ENCODE data around the gene LCE1D.

- TF ChIP-seq, protein P1, sequence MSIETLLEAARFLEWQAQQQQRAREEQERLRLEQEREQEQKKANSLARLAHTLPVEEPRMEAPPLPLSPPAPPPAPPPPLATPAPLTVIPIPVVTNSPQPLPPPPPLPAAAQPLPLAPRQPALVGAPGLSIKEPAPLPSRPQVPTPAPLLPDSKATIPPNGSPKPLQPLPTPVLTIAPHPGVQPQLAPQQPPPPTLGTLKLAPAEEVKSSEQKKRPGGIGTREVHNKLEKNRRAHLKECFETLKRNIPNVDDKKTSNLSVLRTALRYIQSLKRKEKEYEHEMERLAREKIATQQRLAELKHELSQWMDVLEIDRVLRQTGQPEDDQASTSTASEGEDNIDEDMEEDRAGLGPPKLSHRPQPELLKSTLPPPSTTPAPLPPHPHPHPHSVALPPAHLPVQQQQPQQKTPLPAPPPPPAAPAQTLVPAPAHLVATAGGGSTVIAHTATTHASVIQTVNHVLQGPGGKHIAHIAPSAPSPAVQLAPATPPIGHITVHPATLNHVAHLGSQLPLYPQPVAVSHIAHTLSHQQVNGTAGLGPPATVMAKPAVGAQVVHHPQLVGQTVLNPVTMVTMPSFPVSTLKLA (IDR thresholded peaks at IDR 0.05), result no peak
- no peak for TF ChIP-seq E2F1 (CRISPR knock-in tag; IDR thresholded peaks at IDR 0.05)
- TF ChIP-seq GTF2F1 (IDR thresholded peaks at IDR 0.05; ENCODE audit: low read length), result no peak
- TF ChIP-seq SETDB1 (CRISPR knock-in tag; IDR thresholded peaks at IDR 0.05; ENCODE audit: borderline replicate concordance), result no peak
Observed at GRCh38 chr1:152827173-152827572, 30.7 kb downstream of the LCE1D start, which contains the start of gene LCE1A.

All from HepG2 (cell line).